22Rv1 (cell line): ENCODE data around the gene TMEM222.

Experiments
- ZFX ChIP-seq: fragments of 450-650 bp; IDR thresholded peaks from 2 replicates; pipeline ENCODE4 v1.6.1; 2017; ENCODE audit warnings: antibody characterized with exemption, borderline replicate concordance
- TF ChIP-seq, protein P1 (sequence below): fragments of 450-650 bp; IDR thresholded peaks from 2 replicates; pipeline ENCODE4 v1.5.1; 2017; ENCODE audit warnings: mild to moderate bottlenecking

DNA sequence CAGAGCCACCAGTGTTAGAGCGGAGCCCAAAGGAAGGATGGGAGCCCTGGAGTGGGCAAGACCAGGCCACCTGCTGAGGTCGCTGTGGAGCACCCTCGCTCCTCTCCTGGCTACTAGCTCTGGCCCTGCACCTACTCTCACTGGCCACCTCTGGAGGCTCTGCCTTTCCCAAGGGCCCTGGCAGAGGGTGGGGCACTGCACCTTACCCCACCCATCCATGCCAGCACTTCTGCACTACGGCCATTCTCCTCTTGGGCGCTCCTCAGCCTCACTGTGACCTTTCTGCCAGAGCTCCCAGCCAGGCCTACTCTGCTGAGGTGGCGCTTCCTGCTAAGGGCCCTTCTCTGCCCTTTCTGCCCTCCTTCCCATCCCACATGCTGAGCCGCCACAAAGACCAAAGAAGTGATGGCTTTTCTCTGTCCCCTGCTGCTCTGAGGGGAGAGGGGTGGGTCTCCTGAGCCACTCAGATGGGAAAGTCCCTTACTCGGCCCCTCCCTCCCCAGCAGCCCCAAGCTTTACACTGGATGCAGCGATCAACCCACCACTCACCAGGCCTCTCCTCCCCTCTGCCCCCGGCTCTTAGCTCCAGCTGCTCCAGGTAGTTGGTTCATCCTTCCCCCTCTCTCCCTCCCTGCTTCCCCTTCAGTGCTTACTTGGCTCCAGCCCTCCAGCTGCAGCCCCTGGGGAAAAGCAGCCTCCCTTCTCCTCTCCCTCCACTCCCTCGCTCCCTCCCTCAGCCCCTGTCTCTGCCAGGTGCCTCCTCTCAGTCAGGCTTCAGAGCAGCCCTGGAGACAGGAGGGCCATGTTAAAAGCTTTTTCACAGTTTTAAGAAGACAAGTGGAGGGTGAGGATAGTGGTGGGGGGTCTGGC, 14.8 kb upstream of the TMEM222 start:
- no peak for TF ChIP-seq ZFX
- TF ChIP-seq, protein P1, sequence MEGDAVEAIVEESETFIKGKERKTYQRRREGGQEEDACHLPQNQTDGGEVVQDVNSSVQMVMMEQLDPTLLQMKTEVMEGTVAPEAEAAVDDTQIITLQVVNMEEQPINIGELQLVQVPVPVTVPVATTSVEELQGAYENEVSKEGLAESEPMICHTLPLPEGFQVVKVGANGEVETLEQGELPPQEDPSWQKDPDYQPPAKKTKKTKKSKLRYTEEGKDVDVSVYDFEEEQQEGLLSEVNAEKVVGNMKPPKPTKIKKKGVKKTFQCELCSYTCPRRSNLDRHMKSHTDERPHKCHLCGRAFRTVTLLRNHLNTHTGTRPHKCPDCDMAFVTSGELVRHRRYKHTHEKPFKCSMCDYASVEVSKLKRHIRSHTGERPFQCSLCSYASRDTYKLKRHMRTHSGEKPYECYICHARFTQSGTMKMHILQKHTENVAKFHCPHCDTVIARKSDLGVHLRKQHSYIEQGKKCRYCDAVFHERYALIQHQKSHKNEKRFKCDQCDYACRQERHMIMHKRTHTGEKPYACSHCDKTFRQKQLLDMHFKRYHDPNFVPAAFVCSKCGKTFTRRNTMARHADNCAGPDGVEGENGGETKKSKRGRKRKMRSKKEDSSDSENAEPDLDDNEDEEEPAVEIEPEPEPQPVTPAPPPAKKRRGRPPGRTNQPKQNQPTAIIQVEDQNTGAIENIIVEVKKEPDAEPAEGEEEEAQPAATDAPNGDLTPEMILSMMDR = 0 out of 2 replicates have a peak, but pooled peaks have one; percentile 15
